Measurements from ENCODE around the gene TNFRSF19.

GRCh38 chr13:23623394-23623793 lies 53.2 kb downstream of the TNFRSF19 start:
- TF ChIP-seq CTCF (IDR thresholded peaks at IDR 0.05 in 8 of 11, conservative IDR thresholded peaks at IDR 0.05 in 3 of 11) (no peak), POLR2AphosphoS5 (IDR thresholded peaks at IDR 0.05) (no peak)

Measured in spleen (tissue), 7 donors.